ENCODE measurements around the gene MCUR1.
"Not testable (repeated sequence)": the region's sequence is repeated elsewhere in the genome, so short reads cannot be mapped to it uniquely, and the experiment has no call there.

MCUR1 gene

DNA sequence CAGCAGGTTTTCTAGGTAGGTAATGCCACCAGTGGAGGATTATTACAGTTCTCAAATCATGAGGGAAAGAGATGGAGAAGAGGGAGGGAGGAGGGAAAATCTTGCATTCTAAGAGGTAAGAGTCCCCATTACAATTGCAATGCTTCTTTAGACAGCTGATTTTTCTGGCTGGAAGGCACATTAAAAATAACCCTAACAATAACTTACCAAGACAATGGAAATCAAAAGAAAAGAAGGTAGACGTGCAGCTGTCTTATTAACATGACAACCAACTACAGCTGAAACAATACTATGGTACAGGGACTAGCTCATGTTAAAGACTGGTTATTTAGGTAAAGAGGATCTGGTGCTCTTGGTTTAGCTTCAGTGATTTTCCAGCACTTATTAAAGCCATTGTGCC is 24.6 kb downstream of the MCUR1 start:
- TF ChIP-seq, protein P1, sequence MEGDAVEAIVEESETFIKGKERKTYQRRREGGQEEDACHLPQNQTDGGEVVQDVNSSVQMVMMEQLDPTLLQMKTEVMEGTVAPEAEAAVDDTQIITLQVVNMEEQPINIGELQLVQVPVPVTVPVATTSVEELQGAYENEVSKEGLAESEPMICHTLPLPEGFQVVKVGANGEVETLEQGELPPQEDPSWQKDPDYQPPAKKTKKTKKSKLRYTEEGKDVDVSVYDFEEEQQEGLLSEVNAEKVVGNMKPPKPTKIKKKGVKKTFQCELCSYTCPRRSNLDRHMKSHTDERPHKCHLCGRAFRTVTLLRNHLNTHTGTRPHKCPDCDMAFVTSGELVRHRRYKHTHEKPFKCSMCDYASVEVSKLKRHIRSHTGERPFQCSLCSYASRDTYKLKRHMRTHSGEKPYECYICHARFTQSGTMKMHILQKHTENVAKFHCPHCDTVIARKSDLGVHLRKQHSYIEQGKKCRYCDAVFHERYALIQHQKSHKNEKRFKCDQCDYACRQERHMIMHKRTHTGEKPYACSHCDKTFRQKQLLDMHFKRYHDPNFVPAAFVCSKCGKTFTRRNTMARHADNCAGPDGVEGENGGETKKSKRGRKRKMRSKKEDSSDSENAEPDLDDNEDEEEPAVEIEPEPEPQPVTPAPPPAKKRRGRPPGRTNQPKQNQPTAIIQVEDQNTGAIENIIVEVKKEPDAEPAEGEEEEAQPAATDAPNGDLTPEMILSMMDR (conservative IDR thresholded peaks at IDR 0.05) = no peak
- H3K27ac ChIP-seq = no peak overlapping the region

DNA sequence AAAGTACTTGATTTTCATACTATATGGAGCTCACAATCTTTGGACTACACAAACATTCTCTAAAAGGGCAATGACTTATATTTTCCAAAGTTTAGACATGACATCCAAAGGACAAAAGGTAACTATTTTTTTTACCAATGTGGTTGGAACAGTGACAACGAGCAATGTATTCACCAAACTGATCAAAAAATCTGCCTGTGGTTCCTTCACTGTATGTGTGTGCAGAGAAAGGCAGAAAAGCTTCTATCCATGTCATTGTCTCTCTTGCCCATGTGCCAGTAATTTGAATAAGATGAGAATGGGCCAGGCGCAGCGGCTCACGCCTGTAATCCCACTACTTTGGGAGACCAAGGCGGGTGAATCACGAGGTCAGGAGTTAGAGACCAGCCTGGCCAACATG is 25.5 kb downstream of the MCUR1 start:
- no peak overlapping the region for H3K27ac ChIP-seq
- TF ChIP-seq, protein P1 (conservative IDR thresholded peaks at IDR 0.05) = no peak

DNA sequence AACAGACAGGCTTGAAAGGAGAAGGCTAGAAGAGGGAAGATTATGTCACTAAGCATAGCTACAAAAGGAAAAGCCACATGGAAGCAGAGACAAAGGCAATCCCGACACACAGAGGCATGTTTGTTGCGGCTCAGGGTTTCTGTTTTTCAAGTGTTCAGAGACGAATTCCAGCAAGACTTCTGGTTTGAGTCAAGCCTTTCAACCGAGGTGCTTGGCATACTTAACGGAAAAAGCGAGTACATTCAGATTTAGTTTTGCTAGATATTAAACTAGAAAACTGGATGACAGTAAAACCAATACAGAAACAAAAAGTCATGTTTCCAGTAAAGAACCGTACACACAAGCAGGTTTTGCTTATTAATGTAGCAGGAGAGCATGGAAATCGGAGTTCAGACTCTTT is 27.2 kb downstream of the MCUR1 start:
- TF ChIP-seq, protein P1 (conservative IDR thresholded peaks at IDR 0.05) = no peak
- no peak overlapping the region for H3K27ac ChIP-seq

- not testable (repeated sequence) for H3K27ac ChIP-seq
Observed at GRCh38 chr6:13780162-13780561, 34.2 kb downstream of the MCUR1 start.

DNA sequence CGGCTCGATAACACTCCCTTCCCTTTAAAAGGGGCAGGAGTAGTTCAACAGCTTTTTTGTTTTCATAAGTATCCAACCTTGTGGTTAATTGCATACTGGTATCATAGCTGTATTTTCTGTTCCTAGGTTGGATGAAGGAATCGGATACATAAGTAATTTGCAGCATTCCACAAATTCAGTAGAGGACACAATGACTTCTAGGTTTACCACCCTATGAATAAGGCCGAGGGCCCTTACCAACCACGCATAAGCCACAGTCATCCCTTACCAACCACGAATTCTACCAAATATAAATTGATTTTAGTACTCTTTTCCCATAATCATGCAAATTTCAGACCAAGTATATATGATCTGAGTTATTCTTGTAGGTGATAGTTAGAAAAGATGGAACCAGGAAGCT is 36.3 kb downstream of the MCUR1 start:
- TF ChIP-seq, protein P1 (conservative IDR thresholded peaks at IDR 0.05) = no peak
- no peak overlapping the region for H3K27ac ChIP-seq

- TF ChIP-seq, protein P1 (conservative IDR thresholded peaks at IDR 0.05) = no peak
- H3K27ac ChIP-seq = no peak overlapping the region
Observed at GRCh38 chr6:13776602-13777001, 37.8 kb downstream of the MCUR1 start.

- not testable (repeated sequence) for H3K27ac ChIP-seq
Observed at GRCh38 chr6:13775466-13775865, 38.9 kb downstream of the MCUR1 start.

DNA sequence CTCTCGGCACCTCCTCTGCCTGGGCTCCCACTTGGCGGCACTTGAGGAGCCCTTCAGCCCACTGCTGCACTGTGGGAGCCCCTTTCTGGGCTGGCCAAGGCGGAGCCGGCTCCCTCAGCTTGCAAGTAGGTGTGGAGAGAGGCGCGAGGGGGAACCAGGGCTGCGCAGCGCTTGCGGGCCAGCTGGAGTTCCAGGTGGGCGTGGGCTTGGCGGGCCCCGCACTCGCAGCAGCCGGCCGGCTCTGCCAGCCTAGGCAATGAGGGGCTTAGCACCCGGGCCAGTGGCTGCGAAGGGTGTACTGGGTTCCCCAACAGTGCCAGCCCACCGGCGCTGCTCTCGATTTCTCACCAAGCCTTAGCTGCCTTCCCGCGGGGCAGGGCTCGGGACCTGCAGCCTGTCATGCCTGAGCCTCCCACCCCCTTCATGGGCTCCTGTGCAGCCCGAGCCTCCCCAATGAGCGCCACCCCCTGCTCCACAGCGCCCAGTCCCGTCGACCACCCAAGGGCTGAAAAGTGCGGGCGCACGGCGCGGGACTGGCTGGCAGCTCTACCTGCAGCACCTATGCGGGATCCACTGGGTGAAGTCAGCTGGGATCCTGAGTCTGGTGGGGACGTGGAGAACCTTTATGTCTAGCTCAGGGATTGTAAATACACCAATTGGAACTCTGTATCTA is 41.9 kb downstream of the MCUR1 start:
- H3K27ac ChIP-seq = not testable (repeated sequence)

- no peak overlapping the region for H3K27ac ChIP-seq
- TF ChIP-seq, protein P1 (conservative IDR thresholded peaks at IDR 0.05) = no peak
Observed at GRCh38 chr6:13769655-13770053, 44.7 kb downstream of the MCUR1 start.
